ENCODE data around the gene SEPTIN5. TPM values are rescaled to one million over a fixed set of nuclear protein-coding genes. Genes with fewer than 3 reads are reported as not detected.

Gene SEPTIN5
- total RNA-seq, result 1 to 10 TPM; 1.8 to 1.9 TPM

- peak; percentile 10 to 23 for ATAC-seq (replicated peaks in 1 of 2)
- peaks cover 5% of the 10 kb centered on the region for H3K4me1 Mint-ChIP-seq (ENCODE audit: low read depth)
- DNase-seq, result no peak
- H3K27ac Mint-ChIP-seq, result no peak within 1 kb of the TSS
- no peaks in the 10 kb centered on the region for H3K9me3 Mint-ChIP-seq
- peak within 1 kb of the TSS; percentile 70 to 74 for H3K4me3 Mint-ChIP-seq
- H3K27me3 Mint-ChIP-seq (ENCODE audit: low read depth), result peaks cover 11% of the 10 kb centered on the region
- H3K36me3 Mint-ChIP-seq (ENCODE audit: insufficient read depth in 2 of 2), result no peaks in the 10 kb centered on the region
These were observed at the start of gene SEPTIN5 for GRCh38 chr22:19714312-19715187. Gene SEPTIN5, plus strand, starts transcription at chr22:19714503. Its CDS starts 86 bp downstream, at chr22:19714589.

GRCh38 chr22:19664951-19665783 is 49.1 kb upstream of the SEPTIN5 start:
- Mint-ChIP-seq H3K4me1 (ENCODE audit: low read depth) (peaks cover 6% of the 10 kb centered on the region), H3K4me3 (no peak overlapping the region), H3K27ac (no peak overlapping the region), H3K9me3 (no peaks in the 10 kb centered on the region), H3K27me3 (ENCODE audit: low read depth) (no peaks in the 10 kb centered on the region), H3K36me3 (ENCODE audit: insufficient read depth in 2 of 2) (no peaks in the 10 kb centered on the region)
- ATAC-seq (replicated peaks in 1 of 2) (no peak), DNase-seq (no peak)

DNA sequence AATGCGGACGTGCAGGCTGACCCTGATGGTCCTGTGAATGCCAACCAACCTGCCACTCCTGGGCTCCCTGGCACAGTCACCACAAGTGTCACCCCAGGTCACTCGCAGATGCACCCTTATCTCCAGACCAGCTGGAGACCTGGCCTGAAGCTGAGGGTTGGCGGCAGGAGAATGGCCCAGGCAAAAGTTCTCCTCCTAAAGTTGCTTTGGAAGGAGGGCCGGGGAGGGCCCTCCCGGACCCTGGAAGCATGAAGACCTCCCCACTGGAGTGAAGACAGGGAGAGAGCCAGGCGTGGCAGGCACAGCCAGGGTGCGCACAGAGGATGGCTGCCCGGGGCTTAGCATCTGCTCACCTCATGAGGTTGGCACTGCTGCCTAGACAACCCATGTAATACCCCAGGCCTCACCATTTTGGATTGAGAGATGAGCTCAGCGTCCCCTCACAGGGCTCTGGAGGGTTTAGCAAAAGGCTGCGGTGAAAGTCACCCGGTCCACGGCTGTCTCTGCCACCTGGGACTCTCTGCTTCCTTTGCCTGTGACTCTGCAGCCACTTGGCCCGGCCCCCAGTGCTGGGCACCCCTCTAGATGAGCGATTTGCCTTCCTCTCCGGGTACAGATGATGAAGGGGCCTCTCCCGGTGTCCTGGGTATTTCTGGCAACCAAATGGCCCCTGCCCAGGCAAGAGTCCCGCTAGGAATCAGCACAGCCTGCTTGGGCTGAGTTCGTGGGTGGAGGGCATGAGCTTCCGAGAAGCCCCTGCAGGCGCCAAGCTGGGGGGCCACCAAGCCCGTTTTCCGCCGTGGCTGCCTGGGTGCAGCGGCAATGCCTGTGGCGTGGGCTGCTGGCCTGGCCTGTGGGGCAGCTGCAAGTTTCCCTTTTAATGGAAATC is 48.3 kb upstream of the SEPTIN5 start:
- Mint-ChIP-seq H3K36me3 (ENCODE audit: insufficient read depth in 2 of 2) (no peaks in the 10 kb centered on the region), H3K4me3 (no peak overlapping the region), H3K9me3 (no peaks in the 10 kb centered on the region), H3K27me3 (ENCODE audit: low read depth) (no peaks in the 10 kb centered on the region), H3K27ac (no peak overlapping the region), H3K4me1 (ENCODE audit: low read depth) (peaks cover 6% of the 10 kb centered on the region)
- no peak for ATAC-seq (replicated peaks in 1 of 2)
- no peak for DNase-seq

- Mint-ChIP-seq H3K4me3 (no peak overlapping the region), H3K27me3 (ENCODE audit: low read depth) (no peaks in the 10 kb centered on the region), H3K4me1 (ENCODE audit: low read depth) (peaks cover 6% of the 10 kb centered on the region), H3K27ac (no peak overlapping the region), H3K36me3 (ENCODE audit: insufficient read depth in 2 of 2) (no peaks in the 10 kb centered on the region), H3K9me3 (no peaks in the 10 kb centered on the region)
- DNase-seq (no peak), ATAC-seq (replicated peaks in 1 of 2) (no peak)
These were observed 47.4 kb upstream of the SEPTIN5 start for GRCh38 chr22:19666673-19667593.

DNA sequence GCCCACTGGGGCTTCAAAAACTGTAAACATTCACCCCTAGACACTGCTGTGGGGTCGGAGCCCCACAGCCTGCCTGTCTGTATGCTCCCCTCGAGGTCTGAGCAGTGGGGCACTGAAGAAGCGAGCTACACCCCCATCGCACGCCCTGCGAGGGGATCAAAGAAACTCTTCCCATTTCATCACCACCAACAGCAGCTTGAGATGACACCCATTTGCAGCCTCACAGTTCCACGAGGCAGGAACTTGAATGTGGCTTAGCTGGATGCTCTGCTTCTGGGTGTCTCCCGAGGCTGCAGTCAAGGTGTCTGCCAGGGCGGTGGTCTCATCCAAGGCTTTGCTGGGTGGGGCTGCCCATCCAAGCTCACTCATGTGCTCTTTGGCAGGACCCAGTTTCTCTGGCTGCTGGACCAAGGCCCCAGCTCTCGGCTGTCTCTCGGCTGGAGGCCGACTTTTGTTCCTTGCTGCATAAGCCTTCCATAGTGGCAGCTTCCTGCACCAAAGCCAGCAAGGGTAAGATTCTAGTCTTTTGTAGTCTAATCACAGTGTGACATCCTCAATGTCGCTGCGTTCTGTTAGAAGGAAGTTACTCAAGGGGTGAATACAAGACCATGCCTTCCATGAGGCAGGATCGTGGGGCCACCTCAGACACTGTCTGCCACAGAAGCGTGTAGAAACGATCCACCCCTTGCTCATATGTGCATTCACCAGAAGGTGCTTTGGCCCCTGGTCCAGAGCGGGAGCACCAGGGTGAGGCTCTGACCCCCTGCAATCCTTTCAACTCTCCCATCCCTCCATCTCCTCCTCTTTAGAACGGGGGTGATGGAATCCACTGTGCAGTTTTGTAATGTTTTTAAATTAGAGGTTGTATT is 46.2 kb upstream of the SEPTIN5 start:
- ATAC-seq (replicated peaks in 1 of 2) (no peak), DNase-seq (no peak)
- Mint-ChIP-seq H3K9me3 (no peaks in the 10 kb centered on the region), H3K27me3 (ENCODE audit: low read depth) (no peaks in the 10 kb centered on the region), H3K4me1 (ENCODE audit: low read depth) (peaks cover 4% of the 10 kb centered on the region), H3K36me3 (ENCODE audit: insufficient read depth in 2 of 2) (no peaks in the 10 kb centered on the region), H3K4me3 (no peak overlapping the region), H3K27ac (no peak overlapping the region)

DNA sequence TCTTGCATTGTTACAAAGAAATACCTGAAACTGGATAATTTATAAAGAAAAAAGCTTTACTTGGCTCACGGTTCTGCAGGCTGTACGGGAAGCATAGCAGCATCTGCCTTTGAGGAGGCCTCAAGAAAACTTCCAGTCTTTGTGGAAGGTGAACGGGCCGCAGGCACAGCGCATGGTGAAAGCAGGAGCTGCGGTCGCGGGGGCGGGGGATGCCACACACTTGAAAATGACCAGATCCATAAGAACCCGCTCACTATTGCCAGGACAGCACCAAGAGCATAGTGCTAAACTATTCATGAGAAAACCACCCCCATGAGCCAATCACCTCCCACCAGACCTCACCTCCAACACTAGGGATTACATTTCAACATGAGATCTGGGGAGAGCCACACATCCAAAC is 45.6 kb upstream of the SEPTIN5 start:
- ATAC-seq (replicated peaks in 1 of 2) (no peak), DNase-seq (no peak)
- no peaks in the 10 kb centered on the region for H3K36me3 Mint-ChIP-seq (ENCODE audit: insufficient read depth in 2 of 2)
- no peaks in the 10 kb centered on the region for H3K4me1 Mint-ChIP-seq (ENCODE audit: low read depth)
- H3K27ac Mint-ChIP-seq, result no peak overlapping the region
- no peak overlapping the region for H3K4me3 Mint-ChIP-seq
- no peaks in the 10 kb centered on the region for H3K27me3 Mint-ChIP-seq (ENCODE audit: low read depth)
- H3K9me3 Mint-ChIP-seq, result no peaks in the 10 kb centered on the region

GRCh38 chr22:19669570-19669969 is 44.7 kb upstream of the SEPTIN5 start:
- H3K27me3 Mint-ChIP-seq (ENCODE audit: low read depth), result no peaks in the 10 kb centered on the region
- no peaks in the 10 kb centered on the region for H3K36me3 Mint-ChIP-seq (ENCODE audit: insufficient read depth in 2 of 2)
- H3K9me3 Mint-ChIP-seq, result no peaks in the 10 kb centered on the region
- H3K4me1 Mint-ChIP-seq (ENCODE audit: low read depth), result no peaks in the 10 kb centered on the region
- ATAC-seq (replicated peaks in 1 of 2) (no peak), DNase-seq (no peak)
- H3K27ac Mint-ChIP-seq, result no peak overlapping the region
- H3K4me3 Mint-ChIP-seq, result no peak overlapping the region

DNA sequence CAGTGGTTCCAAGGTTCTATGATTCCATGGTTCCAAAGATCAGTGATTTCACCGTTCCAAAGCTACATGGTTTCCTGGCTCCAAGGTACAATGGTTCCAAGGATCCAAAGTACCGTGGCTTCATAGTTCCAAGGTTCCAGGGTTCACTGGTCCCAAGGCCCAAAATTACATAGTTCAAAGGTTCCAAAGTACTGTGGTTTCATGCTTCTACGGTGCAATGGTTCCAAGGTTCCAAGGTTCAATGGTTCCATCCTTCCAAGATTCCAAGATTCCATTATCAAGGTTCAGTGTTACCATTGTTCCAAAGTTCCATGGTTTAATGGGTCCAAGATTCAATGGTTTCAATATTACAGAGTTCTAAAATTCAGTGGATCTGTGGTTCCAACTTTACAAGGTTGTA is 43.0 kb upstream of the SEPTIN5 start:
- Mint-ChIP-seq H3K4me3 (no peak overlapping the region), H3K27ac (no peak overlapping the region), H3K4me1 (ENCODE audit: low read depth) (no peaks in the 10 kb centered on the region), H3K9me3 (no peaks in the 10 kb centered on the region), H3K36me3 (ENCODE audit: insufficient read depth in 2 of 2) (no peaks in the 10 kb centered on the region), H3K27me3 (ENCODE audit: low read depth) (no peaks in the 10 kb centered on the region)
- ATAC-seq (replicated peaks in 1 of 2) (no peak), DNase-seq (no peak)

- H3K4me1 Mint-ChIP-seq (ENCODE audit: low read depth), result no peaks in the 10 kb centered on the region
- H3K36me3 Mint-ChIP-seq (ENCODE audit: insufficient read depth in 2 of 2), result no peaks in the 10 kb centered on the region
- no peak for ATAC-seq (replicated peaks in 1 of 2)
- no peak overlapping the region for H3K4me3 Mint-ChIP-seq
- no peak for DNase-seq
- H3K9me3 Mint-ChIP-seq, result no peaks in the 10 kb centered on the region
- no peaks in the 10 kb centered on the region for H3K27me3 Mint-ChIP-seq (ENCODE audit: low read depth)
- no peak overlapping the region for H3K27ac Mint-ChIP-seq
These were observed 42.1 kb upstream of the SEPTIN5 start for GRCh38 chr22:19672054-19672776.

DNA sequence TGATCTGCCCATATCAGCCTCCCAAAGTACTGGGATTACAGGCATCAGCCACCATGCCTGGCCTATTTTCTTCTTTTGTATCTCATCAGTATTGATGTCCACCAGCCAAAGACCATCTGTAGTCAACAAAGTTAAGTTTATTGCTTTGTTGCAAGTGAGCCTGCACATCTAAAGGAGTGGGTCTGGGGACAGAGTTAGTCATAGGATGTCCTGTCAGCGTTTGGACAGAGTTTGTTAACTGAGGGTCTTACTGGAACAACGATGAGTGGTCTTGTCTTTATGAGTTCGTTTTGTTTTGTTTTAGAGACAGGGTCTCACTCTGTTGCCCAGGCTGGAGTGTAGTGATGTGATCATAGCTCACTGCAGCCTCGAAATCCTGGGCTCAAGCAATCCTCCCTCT is 40.6 kb upstream of the SEPTIN5 start:
- ATAC-seq (replicated peaks in 1 of 2), result no peak
- no peaks in the 10 kb centered on the region for H3K27me3 Mint-ChIP-seq (ENCODE audit: low read depth)
- no peak overlapping the region for H3K27ac Mint-ChIP-seq
- H3K9me3 Mint-ChIP-seq, result no peaks in the 10 kb centered on the region
- H3K36me3 Mint-ChIP-seq (ENCODE audit: insufficient read depth in 2 of 2), result no peaks in the 10 kb centered on the region
- no peak overlapping the region for H3K4me3 Mint-ChIP-seq
- no peaks in the 10 kb centered on the region for H3K4me1 Mint-ChIP-seq (ENCODE audit: low read depth)
- DNase-seq, result no peak
